Endothelial cell of umbilical vein (primary cell): Measurements from ENCODE around the gene N4BP3.
A peak's percentile ranks its signal among the peaks of the same experiment; 100 is the strongest.

ENCODE experiments used
- EZH2 ChIP-seq: IDR thresholded peaks from 2 replicates; pipeline ENCODE4 v1.6.1; 2012; ENCODE audit warnings: borderline replicate concordance, low read depth, mild to moderate bottlenecking, moderate library complexity, low read length, inconsistent platforms; ENCODE audit not compliant: severe bottlenecking
- POLR2A ChIP-seq: IDR thresholded peaks from 2 replicates; pipeline ENCODE4 v1.6.1; 2012; ENCODE audit warnings: low read depth, mild to moderate bottlenecking, control low read depth, low read length
- TF ChIP-seq, protein P1 (sequence below), 2 donors: IDR thresholded peaks; 1 replicate in 1 of 2; 2 replicates in 1 of 2; pipeline ENCODE4 v1.5.1; 2011; ENCODE audit warnings: low read length in 2 of 2, mild to moderate bottlenecking in 2 of 2, moderate library complexity in 2 of 2, control low read depth in 1 of 2, inconsistent platforms in 1 of 2, low read depth in 1 of 2; ENCODE audit not compliant: insufficient read depth in 1 of 2; ENCODE audit errors: extremely low read depth in 1 of 2

DNA sequence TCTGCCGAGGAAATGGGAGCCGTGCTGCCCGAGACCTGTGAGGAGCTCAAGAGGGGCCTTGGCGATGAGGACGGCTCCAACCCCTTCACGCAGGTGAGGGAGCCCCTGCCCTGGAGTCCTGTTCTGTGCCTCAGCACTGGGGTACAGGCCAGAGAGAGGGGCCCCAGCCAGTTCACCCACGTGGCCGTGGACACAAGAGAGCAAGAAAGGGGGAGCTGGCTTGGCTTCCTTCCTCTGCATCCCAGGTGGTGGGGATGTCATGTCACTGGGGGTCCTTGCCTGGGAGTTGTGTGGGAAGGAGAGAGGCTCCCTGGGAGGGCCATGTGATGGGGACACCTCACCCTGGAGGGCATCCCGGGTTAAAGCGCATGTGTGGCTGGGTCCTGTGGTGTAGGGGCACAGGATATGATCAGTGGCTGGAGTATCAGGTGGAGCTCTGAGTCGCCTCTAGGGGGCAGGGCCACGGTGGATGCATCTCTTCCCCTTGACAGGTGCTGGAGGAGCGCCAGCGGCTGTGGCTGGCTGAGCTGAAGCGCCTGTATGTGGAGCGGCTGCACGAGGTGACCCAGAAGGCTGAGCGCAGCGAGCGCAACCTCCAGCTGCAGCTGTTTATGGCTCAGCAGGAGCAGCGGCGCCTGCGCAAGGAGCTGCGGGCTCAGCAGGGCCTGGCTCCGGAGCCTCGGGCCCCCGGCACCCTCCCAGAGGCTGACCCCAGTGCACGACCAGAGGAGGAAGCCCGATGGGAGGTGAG is 7.5 kb downstream of the N4BP3 start:
- TF ChIP-seq, protein P1, sequence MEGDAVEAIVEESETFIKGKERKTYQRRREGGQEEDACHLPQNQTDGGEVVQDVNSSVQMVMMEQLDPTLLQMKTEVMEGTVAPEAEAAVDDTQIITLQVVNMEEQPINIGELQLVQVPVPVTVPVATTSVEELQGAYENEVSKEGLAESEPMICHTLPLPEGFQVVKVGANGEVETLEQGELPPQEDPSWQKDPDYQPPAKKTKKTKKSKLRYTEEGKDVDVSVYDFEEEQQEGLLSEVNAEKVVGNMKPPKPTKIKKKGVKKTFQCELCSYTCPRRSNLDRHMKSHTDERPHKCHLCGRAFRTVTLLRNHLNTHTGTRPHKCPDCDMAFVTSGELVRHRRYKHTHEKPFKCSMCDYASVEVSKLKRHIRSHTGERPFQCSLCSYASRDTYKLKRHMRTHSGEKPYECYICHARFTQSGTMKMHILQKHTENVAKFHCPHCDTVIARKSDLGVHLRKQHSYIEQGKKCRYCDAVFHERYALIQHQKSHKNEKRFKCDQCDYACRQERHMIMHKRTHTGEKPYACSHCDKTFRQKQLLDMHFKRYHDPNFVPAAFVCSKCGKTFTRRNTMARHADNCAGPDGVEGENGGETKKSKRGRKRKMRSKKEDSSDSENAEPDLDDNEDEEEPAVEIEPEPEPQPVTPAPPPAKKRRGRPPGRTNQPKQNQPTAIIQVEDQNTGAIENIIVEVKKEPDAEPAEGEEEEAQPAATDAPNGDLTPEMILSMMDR (IDR thresholded peaks at IDR 0.05; ENCODE audit: extremely low read depth in 1 of 2, insufficient read depth in 1 of 2, low read depth in 1 of 2, low read length in 2 of 2): peak; percentile 27 to 40
- TF ChIP-seq EZH2: no peak
- TF ChIP-seq POLR2A: no peak
